Gastrocnemius medialis (tissue), 4 donors: ENCODE measurements around the gene ISLR2.

Experiments used
- POLR2A ChIP-seq, 2 donors: fragments of 450-650 bp; IDR thresholded peaks; one replicate each; pipeline ENCODE4 v1.6.1; 2017; ENCODE audit warnings: antibody characterized with exemption in 2 of 2, mild to moderate bottlenecking in 2 of 2, moderate library complexity in 2 of 2
- TF ChIP-seq, protein P1 (sequence below), 5 experiments: fragments of 450-650 bp in 3 of 5; fragments of 200-600 bp in 2 of 5; sonication (generic) in 2 of 5; IDR thresholded peaks in 4 of 5; conservative IDR thresholded peaks in 1 of 5; 1 replicate in 4 of 5; 2 replicates in 1 of 5; pipeline ENCODE4 v1.5.1; 2016 to 2019; ENCODE audit warnings: antibody characterized with exemption in 5 of 5, mild to moderate bottlenecking in 3 of 5, moderate library complexity in 3 of 5

DNA sequence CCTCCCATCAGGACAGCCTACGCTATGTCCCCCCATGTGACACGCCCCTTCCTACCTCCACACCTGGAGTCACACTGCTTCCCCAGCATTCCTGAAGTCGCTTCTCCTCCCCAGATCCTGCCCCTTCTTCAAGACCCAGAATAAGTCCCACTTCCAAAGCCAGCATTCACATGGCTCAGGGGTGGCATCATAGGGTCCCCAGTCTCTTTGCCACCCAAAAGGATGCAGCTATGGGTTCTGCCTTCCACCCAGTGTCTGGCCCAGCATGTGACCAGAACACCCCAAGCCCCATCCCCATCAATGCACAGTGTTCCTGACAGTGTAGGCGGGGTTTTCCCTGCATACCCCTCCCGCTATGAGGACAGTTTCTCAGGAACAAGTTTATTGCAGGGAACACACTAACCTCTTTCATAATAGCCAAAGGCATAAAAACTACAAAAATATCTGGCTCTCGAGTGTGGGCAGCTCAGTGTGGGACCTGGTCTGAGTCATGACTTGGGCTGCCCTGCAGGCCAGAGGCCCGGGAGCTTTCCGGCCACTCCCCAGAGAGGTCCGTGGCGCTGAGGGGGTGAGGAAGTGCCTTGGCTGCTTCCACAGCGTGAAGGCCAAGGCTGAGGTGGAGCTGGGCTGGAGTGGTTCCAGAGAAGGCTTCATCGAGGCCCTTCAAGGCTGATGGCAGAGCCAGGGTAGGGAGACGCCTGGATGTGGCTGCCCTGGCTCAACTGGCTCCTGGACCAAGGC, 48.9 kb downstream of the ISLR2 start:
- no peak for TF ChIP-seq POLR2A (IDR thresholded peaks at IDR 0.05)
- TF ChIP-seq, protein P1, sequence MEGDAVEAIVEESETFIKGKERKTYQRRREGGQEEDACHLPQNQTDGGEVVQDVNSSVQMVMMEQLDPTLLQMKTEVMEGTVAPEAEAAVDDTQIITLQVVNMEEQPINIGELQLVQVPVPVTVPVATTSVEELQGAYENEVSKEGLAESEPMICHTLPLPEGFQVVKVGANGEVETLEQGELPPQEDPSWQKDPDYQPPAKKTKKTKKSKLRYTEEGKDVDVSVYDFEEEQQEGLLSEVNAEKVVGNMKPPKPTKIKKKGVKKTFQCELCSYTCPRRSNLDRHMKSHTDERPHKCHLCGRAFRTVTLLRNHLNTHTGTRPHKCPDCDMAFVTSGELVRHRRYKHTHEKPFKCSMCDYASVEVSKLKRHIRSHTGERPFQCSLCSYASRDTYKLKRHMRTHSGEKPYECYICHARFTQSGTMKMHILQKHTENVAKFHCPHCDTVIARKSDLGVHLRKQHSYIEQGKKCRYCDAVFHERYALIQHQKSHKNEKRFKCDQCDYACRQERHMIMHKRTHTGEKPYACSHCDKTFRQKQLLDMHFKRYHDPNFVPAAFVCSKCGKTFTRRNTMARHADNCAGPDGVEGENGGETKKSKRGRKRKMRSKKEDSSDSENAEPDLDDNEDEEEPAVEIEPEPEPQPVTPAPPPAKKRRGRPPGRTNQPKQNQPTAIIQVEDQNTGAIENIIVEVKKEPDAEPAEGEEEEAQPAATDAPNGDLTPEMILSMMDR (IDR thresholded peaks at IDR 0.05 in 4 of 5, conservative IDR thresholded peaks at IDR 0.05 in 1 of 5) = no peak
